ENCODE results near the gene ARHGAP10. TPM values are rescaled to one million over a fixed set of nuclear protein-coding genes. Genes with fewer than 3 reads are reported as not detected.
"Not testable (repeated sequence)": the region's sequence is repeated elsewhere in the genome, so short reads cannot be mapped to it uniquely, and the experiment has no call there.

The ARHGAP10 gene
- total RNA-seq, 6 experiments from 2014 or later: 5.5 to 13.3 (median 10.4) TPM

DNA sequence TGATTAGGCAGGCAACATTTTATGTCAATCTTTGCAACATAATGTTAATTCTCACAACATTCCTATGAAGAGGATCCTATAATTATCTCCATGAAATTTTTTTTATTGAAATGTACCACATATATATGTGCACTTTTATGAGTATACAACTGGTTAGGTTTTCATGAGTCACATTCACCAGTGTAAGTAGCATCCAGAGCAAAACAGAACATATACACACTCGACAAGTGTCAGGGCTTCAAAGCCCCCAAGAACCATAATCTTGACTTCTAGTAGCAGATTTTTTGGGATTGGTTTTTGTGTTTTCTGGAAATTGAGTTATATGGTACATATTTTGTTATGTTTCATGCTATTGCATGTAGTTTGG, 62.4 kb downstream of the ARHGAP10 start:
- no peak for ATAC-seq
- TF ChIP-seq, protein P1, sequence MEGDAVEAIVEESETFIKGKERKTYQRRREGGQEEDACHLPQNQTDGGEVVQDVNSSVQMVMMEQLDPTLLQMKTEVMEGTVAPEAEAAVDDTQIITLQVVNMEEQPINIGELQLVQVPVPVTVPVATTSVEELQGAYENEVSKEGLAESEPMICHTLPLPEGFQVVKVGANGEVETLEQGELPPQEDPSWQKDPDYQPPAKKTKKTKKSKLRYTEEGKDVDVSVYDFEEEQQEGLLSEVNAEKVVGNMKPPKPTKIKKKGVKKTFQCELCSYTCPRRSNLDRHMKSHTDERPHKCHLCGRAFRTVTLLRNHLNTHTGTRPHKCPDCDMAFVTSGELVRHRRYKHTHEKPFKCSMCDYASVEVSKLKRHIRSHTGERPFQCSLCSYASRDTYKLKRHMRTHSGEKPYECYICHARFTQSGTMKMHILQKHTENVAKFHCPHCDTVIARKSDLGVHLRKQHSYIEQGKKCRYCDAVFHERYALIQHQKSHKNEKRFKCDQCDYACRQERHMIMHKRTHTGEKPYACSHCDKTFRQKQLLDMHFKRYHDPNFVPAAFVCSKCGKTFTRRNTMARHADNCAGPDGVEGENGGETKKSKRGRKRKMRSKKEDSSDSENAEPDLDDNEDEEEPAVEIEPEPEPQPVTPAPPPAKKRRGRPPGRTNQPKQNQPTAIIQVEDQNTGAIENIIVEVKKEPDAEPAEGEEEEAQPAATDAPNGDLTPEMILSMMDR (IDR thresholded peaks at IDR 0.05): no peak
- TF ChIP-seq POLR2A (IDR thresholded peaks at IDR 0.05): no peak
- WGBS (ENCODE audit: insufficient coverage, low coverage, low lambda C conversion rate, missing lambda C conversion rate): 78% methylated on average over 1 of the region's 1 CpG
- Histone ChIP-seq H3K4me3 (no peak overlapping the region), H3K27ac (no peak overlapping the region), H3K36me3 (no peaks in the 10 kb centered on the region), H3K27me3 (no peaks in the 10 kb centered on the region), H3K9me3 (no peaks in the 10 kb centered on the region), H3K4me1 (no peaks in the 10 kb centered on the region)
- intact Hi-C loops (cut with DNase I): no loop called here
- no peak for DNase-seq

DNA sequence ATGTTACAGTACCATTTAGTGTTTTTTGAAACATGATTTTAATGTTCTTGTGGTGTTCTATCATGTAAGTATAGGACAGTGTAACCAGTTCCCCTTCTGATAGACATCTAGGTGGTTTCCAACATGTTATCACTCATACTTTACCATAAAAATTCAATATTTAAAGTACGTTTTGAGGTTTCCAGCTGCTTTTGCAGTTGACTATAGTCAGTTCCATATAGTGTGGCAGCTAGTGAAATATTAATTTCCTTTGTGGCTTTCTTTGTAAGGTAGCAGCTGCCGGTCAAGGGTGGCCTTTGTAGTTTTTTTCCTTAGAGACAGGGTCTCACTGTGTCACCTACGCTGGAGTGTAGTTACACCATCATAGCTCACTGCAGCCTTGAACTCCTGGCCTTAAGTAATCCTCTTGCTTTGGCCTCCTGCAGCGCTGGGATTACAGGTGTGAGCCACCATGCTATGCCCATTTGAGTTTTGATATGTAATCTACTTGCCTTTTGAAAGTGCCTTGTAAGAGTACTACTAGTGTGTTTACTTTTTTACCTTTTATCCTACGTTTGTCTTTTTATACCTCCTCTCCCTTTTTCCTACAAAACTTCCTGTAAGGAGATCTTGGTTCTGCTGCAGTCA, 63.0 kb downstream of the ARHGAP10 start:
- 40% methylated on average over 4 of the region's 5 CpGs for WGBS (ENCODE audit: insufficient coverage, low coverage, low lambda C conversion rate, missing lambda C conversion rate)
- ATAC-seq: no peak

DNA sequence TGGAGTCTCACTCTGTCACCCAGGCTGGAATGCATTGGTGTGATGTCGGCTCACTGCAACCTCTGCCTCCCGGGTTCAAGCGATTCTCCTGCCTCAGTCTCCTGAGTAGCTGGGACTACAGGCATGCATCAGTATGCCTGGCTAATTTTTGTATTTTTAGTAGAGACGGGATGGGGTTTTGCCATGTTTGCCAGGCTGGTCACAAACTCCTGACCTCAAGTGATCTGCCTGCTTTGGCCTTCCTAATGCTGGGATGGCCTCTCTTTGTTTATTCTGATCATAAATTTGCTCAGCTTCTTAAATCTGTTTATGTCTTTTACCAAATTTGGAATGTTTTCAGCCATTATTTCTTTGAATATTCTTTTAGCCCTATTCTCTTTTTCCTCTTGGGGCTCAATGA, 67.2 kb downstream of the ARHGAP10 start:
- DNase-seq; intact Hi-C loops (cut with DNase I); H3K27ac ChIP-seq; H3K36me3 ChIP-seq; ATAC-seq; H3K4me3 ChIP-seq; H3K27me3 ChIP-seq; H3K4me1 ChIP-seq; H3K9me3 ChIP-seq: not testable (repeated sequence)
- 64% methylated on average over 3 of the region's 4 CpGs for WGBS (ENCODE audit: insufficient coverage, low coverage, low lambda C conversion rate, missing lambda C conversion rate)

More for the DNA sequence above, 63.0 kb downstream of the ARHGAP10 start:
- no peak for DNase-seq
- Histone ChIP-seq H3K4me3 (no peak overlapping the region), H3K27ac (no peak overlapping the region), H3K36me3 (no peaks in the 10 kb centered on the region), H3K9me3 (no peaks in the 10 kb centered on the region), H3K4me1 (no peaks in the 10 kb centered on the region), H3K27me3 (no peaks in the 10 kb centered on the region)
- intact Hi-C loops (cut with DNase I): no loop called here
- TF ChIP-seq, protein P1 (IDR thresholded peaks at IDR 0.05): no peak
- TF ChIP-seq POLR2A (IDR thresholded peaks at IDR 0.05): no peak

DNA sequence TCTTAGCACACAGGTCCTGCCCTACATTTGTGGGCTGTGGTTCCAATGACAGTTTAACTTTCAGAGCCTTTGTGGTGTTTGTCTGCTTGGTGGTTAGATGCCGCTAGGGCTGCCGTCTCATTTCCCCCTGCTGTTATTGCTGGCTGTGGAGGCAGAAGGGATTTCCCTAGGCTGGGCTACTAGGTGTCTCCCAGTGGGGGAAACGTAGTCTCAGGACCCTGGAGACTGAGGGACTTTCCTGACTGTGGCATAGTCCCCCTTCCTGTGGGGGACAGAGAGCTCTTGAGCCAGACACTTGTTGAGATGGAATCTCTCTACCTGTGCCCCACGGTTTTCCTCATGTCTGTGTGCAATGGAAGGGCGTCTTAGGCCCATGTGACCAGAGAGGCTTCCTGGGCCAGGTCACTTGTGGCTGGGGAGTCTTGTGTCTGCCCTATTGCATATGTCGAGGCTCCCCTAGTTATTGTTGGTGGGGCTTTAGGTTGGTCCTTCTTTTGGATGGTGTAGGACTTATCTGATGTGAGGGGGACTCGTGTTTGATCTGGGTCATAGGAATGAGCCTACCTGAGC, 68.2 kb downstream of the ARHGAP10 start:
- TF ChIP-seq POLR2A (IDR thresholded peaks at IDR 0.05): no peak
- TF ChIP-seq, protein P1 (IDR thresholded peaks at IDR 0.05): no peak
- Histone ChIP-seq H3K4me3 (no peak overlapping the region), H3K27me3 (no peaks in the 10 kb centered on the region), H3K36me3 (no peaks in the 10 kb centered on the region), H3K9me3 (no peaks in the 10 kb centered on the region), H3K4me1 (no peaks in the 10 kb centered on the region), H3K27ac (no peak overlapping the region)
- 40% methylated on average over 4 of the region's 7 CpGs for WGBS (ENCODE audit: insufficient coverage, low coverage, low lambda C conversion rate, missing lambda C conversion rate)
- intact Hi-C loops (cut with DNase I): no loop called here
- no peak for DNase-seq
- ATAC-seq: peak in 2 of 4 donors; percentile 27 to 54

DNA sequence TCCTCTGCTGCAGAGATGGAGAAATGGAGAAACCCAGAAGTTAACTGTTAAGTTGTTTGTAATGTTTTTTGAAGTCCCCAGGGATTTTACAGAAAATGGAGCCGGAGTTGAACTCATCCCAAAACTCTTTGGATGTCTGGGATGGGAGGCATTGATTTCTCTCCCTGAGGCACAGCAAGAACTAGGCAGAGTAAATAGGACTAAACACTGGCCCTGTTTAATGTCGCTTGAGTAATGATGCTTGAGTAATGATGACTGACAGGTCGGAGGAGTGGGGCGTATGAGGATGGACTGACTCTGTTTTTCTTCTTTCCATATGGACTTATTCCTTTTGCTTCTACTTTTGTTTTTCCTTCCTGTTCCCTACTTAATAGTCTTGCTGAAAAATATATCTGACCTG, 69.9 kb downstream of the ARHGAP10 start:
- ATAC-seq: peak in 3 of 4 donors; percentile 27 to 46 (median 46)
- H3K27ac ChIP-seq: no peak overlapping the region
- intact Hi-C loops (cut with DNase I): no loop called here

More for the DNA sequence above, 69.9 kb downstream of the ARHGAP10 start:
- no peak overlapping the region for H3K4me3 ChIP-seq
- no peaks in the 10 kb centered on the region for H3K9me3 ChIP-seq
- 37% methylated on average over 4 of the region's 4 CpGs for WGBS (ENCODE audit: insufficient coverage, low coverage, low lambda C conversion rate, missing lambda C conversion rate)
- H3K4me1 ChIP-seq: no peaks in the 10 kb centered on the region
- TF ChIP-seq, protein P1 (IDR thresholded peaks at IDR 0.05): no peak
- TF ChIP-seq POLR2A (IDR thresholded peaks at IDR 0.05): no peak
- H3K36me3 ChIP-seq: no peaks in the 10 kb centered on the region
- no peaks in the 10 kb centered on the region for H3K27me3 ChIP-seq
- DNase-seq: no peak

All from right lobe of liver (tissue), 6 donors.